Adrenal gland (tissue), 12 donors: ENCODE results near the gene MGRN1. TPM values are rescaled to one million over a fixed set of nuclear protein-coding genes. Genes with fewer than 3 reads are reported as not detected.

Experiments used
- DNase-seq, 7 donors: peaks; one replicate each; pipeline ENCODE4 v3.0.0-alpha.2; 2019 to 2020
- H3K27ac ChIP-seq, 5 donors: fragments of 200-600 bp; sonication (generic) in 4 of 5; 1 replicate in 3 of 5; 2 replicates in 2 of 5; pipeline versions ENCODE4 v1.5.1 to v1.8.0; 2016 to 2020; ENCODE audit warnings: mild to moderate bottlenecking in 1 of 5
- H3K27me3 ChIP-seq: fragments of 200-600 bp; 2 replicates; pipeline ENCODE4 v1.8.0; 2021
- H3K36me3 ChIP-seq, 2 donors: fragments of 200-600 bp; replicated peaks in 1 of 2; 1 replicate in 1 of 2; 2 replicates in 1 of 2; pipeline versions ENCODE4 v1.5.1 to v1.8.0; 2018 to 2022
- H3K4me1 ChIP-seq, 2 donors: fragments of 200-600 bp; replicated peaks in 1 of 2; 1 replicate in 1 of 2; 2 replicates in 1 of 2; pipeline versions ENCODE4 v1.5.1 to v1.8.0; 2018 to 2021
- H3K4me3 ChIP-seq, 4 donors: fragments of 200-600 bp; sonication (generic) in 3 of 4; one replicate each; pipeline ENCODE4 v1.5.1; 2016 to 2018
- H3K9me3 ChIP-seq, 3 donors: fragments of 200-600 bp; sonication (generic) in 1 of 3; replicated peaks in 1 of 3; 1 replicate in 2 of 3; 2 replicates in 1 of 3; pipeline versions ENCODE4 v1.5.1 to v1.8.0; 2016 to 2021
- CTCF ChIP-seq, 6 experiments: fragments of 450-650 bp in 4 of 6; fragments of 200-600 bp in 2 of 6; sonication (generic) in 1 of 6; IDR thresholded peaks; 1 replicate in 5 of 6; 2 replicates in 1 of 6; pipeline versions ENCODE4 v1.5.1 to v1.8.0; 2016 to 2021; ENCODE audit warnings: antibody characterized with exemption in 6 of 6, mild to moderate bottlenecking in 2 of 6, moderate library complexity in 1 of 6
- POLR2A ChIP-seq, 2 donors: fragments of 450-650 bp; IDR thresholded peaks; one replicate each; pipeline ENCODE4 v1.6.1; 2017; ENCODE audit warnings: antibody characterized with exemption in 2 of 2, mild to moderate bottlenecking in 2 of 2, moderate library complexity in 1 of 2
- WGBS, 4 donors: extraction: QIAGEN DNeasy Blood & Tissue Kit in 2 of 4; methylation state at CpG; one replicate each; pipeline versions ENCODE4 v1.1.5 to v1.1.7; 2013 to 2017; 5-methylcytosine and 5-hydroxymethylcytosine counted together
- intact Hi-C, 2 donors: fragments of 100-400 bp; cut with DNase I; formaldehyde crosslinking; loops; one replicate each; pipeline versions ENCODE4 v1.14.1 to v1.15.0; 2022 to 2023
- polyA plus RNA-seq, 3 donors: library from polyadenylated mRNA; stranded (reverse); fragments of 200-250 nt in 2 of 3; fragments of 350-450 nt in 1 of 3; fragmentation: Illumina TruSeq in 1 of 3; extraction: RNeasy Lipid Tissue Mini Kit (QIAGEN cat#74804) in 1 of 3; gene quantifications; one replicate each; pipeline ENCODE4 v1.2.3, GENCODE V29; 2013 to 2014
- total RNA-seq, 9 donors: library from RNA; depleted of rRNA in 4 of 9; stranded (reverse); fragments of >200 nt in 4 of 9; fragments of 120-200 nt in 1 of 9; fragmentation: NEBNext Ultra II Directional in 1 of 9; extraction: Animal tissue kit (Norgen Biotek cat#: 25700) in 1 of 9; gene quantifications; one replicate each; pipeline versions ENCODE4 v1.1.0 to v1.2.4, GENCODE V29; 2013 to 2023
- donor health status: healthy with polysubstance abuse.
- donor health status: Bipolar disorder and iron deficiency.
- donor health status: DM: yes; HTN: yes; CAD: no.
- donor health status: DM: no; HTN: no; CAD: no.
- donor health status: DM: no; HTN: no; CAD: no.
- donor health status: DM: yes; HTN: yes; CAD: no.

The MGRN1 gene
- total and polyA plus RNA-seq, 12 donors, result 17.5 to 94.1 (median 58.4) TPM

- 88 to 94% (median 91%) methylated on average over 8 of the region's 8 CpGs for whole genome bisulfite sequencing, 4 donors
- Histone ChIP-seq H3K27me3 (no peaks in the 10 kb centered on the region), H3K9me3 (no peaks in the 10 kb centered on the region), H3K4me1 (no peaks in the 10 kb centered on the region), H3K36me3 (peaks cover 0 to 57% of the 10 kb centered on the region in 2 donors), H3K4me3 (no peak overlapping the region), H3K27ac (no peak overlapping the region)
- intact Hi-C loops, result no loop called here
- no peak for TF ChIP-seq CTCF (IDR thresholded peaks at IDR 0.05)
- no peak for TF ChIP-seq POLR2A (IDR thresholded peaks at IDR 0.05)
- DNase-seq, result no peak
Measured at GRCh38 chr16:4704491-4704890, 79.9 kb downstream of the MGRN1 start.

- DNase-seq, result no peak
- no peaks in the 10 kb centered on the region for H3K27me3 ChIP-seq
- TF ChIP-seq CTCF (IDR thresholded peaks at IDR 0.05) (no peak), POLR2A (IDR thresholded peaks at IDR 0.05) (no peak)
- H3K9me3 ChIP-seq, result no peaks in the 10 kb centered on the region
- H3K27ac ChIP-seq, result no peak overlapping the region
- 95 to 97% (median 95%) methylated on average over 8 to 14 of the region's 14 CpGs for WGBS, 4 donors
- no peak overlapping the region for H3K4me3 ChIP-seq
- intact Hi-C loops, result no loop called here
- H3K4me1 ChIP-seq, result no peaks in the 10 kb centered on the region
- H3K36me3 ChIP-seq, result peaks cover 0 to 57% of the 10 kb centered on the region in 2 donors
Measured at GRCh38 chr16:4704913-4705312, 80.3 kb downstream of the MGRN1 start.

- H3K27me3 ChIP-seq, result no peaks in the 10 kb centered on the region
- 79 to 89% (median 82%) methylated on average over 6 to 7 of the region's 7 CpGs for WGBS, 4 donors
- no peak for DNase-seq
Measured at GRCh38 chr16:4706871-4707270, 82.2 kb downstream of the MGRN1 start.

GRCh38 chr16:4709481-4709880, 84.9 kb downstream of the MGRN1 start:
- Histone ChIP-seq H3K9me3 (no peaks in the 10 kb centered on the region), H3K4me1 (no peaks in the 10 kb centered on the region), H3K4me3 (no peak overlapping the region), H3K27ac (no peak overlapping the region), H3K27me3 (no peaks in the 10 kb centered on the region), H3K36me3 (peaks cover 0 to 42% of the 10 kb centered on the region in 2 donors)
- WGBS, 4 donors, result 97 to 100% (median 97%) methylated on average over 4 of the region's 4 CpGs
- DNase-seq, result no peak
- no peak for TF ChIP-seq POLR2A (IDR thresholded peaks at IDR 0.05)
- no peak for TF ChIP-seq CTCF (IDR thresholded peaks at IDR 0.05)
- intact Hi-C loops, result no loop called here

More at GRCh38 chr16:4706871-4707270, 82.2 kb downstream of the MGRN1 start:
- TF ChIP-seq POLR2A (IDR thresholded peaks at IDR 0.05), result no peak
- TF ChIP-seq CTCF (IDR thresholded peaks at IDR 0.05), result no peak
- Histone ChIP-seq H3K27ac (no peak overlapping the region), H3K4me3 (no peak overlapping the region), H3K36me3 (peaks cover 0 to 48% of the 10 kb centered on the region in 2 donors), H3K4me1 (no peaks in the 10 kb centered on the region), H3K9me3 (no peaks in the 10 kb centered on the region)
- intact Hi-C loops, result no loop called here
